Suprapubic skin (tissue), 4 donors: Measurements from ENCODE around the gene OOSP4B.

Source experiments
- CTCF ChIP-seq, 2 donors: fragments of 200-600 bp in 1 of 2; fragments of 450-650 bp in 1 of 2; sonication (generic) in 1 of 2; IDR thresholded peaks; one replicate each; pipeline ENCODE4 v1.5.1; 2016 to 2019; ENCODE audit warnings: antibody characterized with exemption in 2 of 2, mild to moderate bottlenecking in 1 of 2, moderate library complexity in 1 of 2
- EP300 ChIP-seq: sonication (generic); formaldehyde crosslinking; IDR thresholded peaks from one replicate; pipeline ENCODE4 v1.6.1; 2017; ENCODE audit warnings: antibody characterized with exemption
- POLR2A ChIP-seq, 2 donors: fragments of 450-650 bp; IDR thresholded peaks; one replicate each; pipeline ENCODE4 v1.6.1; 2017; ENCODE audit warnings: antibody characterized with exemption in 2 of 2, mild to moderate bottlenecking in 2 of 2, moderate library complexity in 2 of 2
- POLR2AphosphoS5 ChIP-seq, 3 donors: sonication (generic); formaldehyde crosslinking; IDR thresholded peaks; one replicate each; pipeline ENCODE4 v1.6.1; 2017; ENCODE audit warnings: antibody characterized with exemption in 3 of 3

- TF ChIP-seq CTCF (IDR thresholded peaks at IDR 0.05) (no peak), POLR2A (IDR thresholded peaks at IDR 0.05) (no peak), EP300 (no peak), POLR2AphosphoS5 (IDR thresholded peaks at IDR 0.05) (no peak)
Observed at GRCh38 chr11:59968395-59968783, 48.6 kb upstream of the OOSP4B start.
